GM21447 (cell line): Measurements from ENCODE around the gene PCDHB7.
"Not testable (repeated sequence)": the region's sequence is repeated elsewhere in the genome, so short reads cannot be mapped to it uniquely, and the experiment has no call there.

Source experiments
- ATAC-seq: cut with Tn5 transposase; IDR thresholded peaks from one replicate; pipeline ENCODE4 v1.9.1; 2021; ENCODE audit not compliant: unreplicated experiment

PCDHB7 gene

GRCh38 chr5:141179876-141180275 is 7.4 kb downstream of the PCDHB7 start:
- not testable (repeated sequence) for ATAC-seq

- no peak for ATAC-seq
These were observed 7.9 kb downstream of the PCDHB7 start for GRCh38 chr5:141180313-141180712.

- ATAC-seq = no peak
These were observed 9.8 kb downstream of the PCDHB7 start, which contains the start of gene PCDHB16 for GRCh38 chr5:141182248-141182647. Gene PCDHB16, plus strand, starts transcription at chr5:141182387. Its CDS starts 173 bp downstream, at chr5:141182560.

GRCh38 chr5:141184117-141184855 is 11.8 kb downstream of the PCDHB7 start:
- not testable (repeated sequence) for ATAC-seq

GRCh38 chr5:141186897-141187512 is 14.6 kb downstream of the PCDHB7 start, which contains the start of gene PCDHB9:
Gene PCDHB9, plus strand, starts transcription at chr5:141187161. Its CDS starts 158 bp downstream, at chr5:141187319.
- no peak for ATAC-seq

- not testable (repeated sequence) for ATAC-seq
These were observed 16.2 kb downstream of the PCDHB7 start for GRCh38 chr5:141188682-141189081.

GRCh38 chr5:141189131-141189530 is 16.7 kb downstream of the PCDHB7 start:
- not testable (repeated sequence) for ATAC-seq

GRCh38 chr5:141192110-141192725 is 19.8 kb downstream of the PCDHB7 start, which contains the start of gene PCDHB10:
Gene PCDHB10, plus strand, starts transcription at chr5:141192353. Its CDS starts 200 bp downstream, at chr5:141192553.
- ATAC-seq = no peak

GRCh38 chr5:141194332-141194731 is 21.9 kb downstream of the PCDHB7 start:
- ATAC-seq = not testable (repeated sequence)

GRCh38 chr5:141196363-141196762 is 23.9 kb downstream of the PCDHB7 start:
- ATAC-seq = no peak

GRCh38 chr5:141199359-141200235 is 27.2 kb downstream of the PCDHB7 start, which contains the start of gene PCDHB11:
Gene PCDHB11, plus strand, starts transcription at chr5:141199627. Its CDS starts 148 bp downstream, at chr5:141199775.
- ATAC-seq = no peak

GRCh38 chr5:141201126-141201525 is 28.7 kb downstream of the PCDHB7 start:
- ATAC-seq = not testable (repeated sequence)

- ATAC-seq = not testable (repeated sequence)
These were observed 29.2 kb downstream of the PCDHB7 start for GRCh38 chr5:141201646-141202045.

GRCh38 chr5:141208478-141208877 is 36.0 kb downstream of the PCDHB7 start, which contains the start of gene PCDHB12:
Gene PCDHB12, plus strand, starts transcription at chr5:141208719. Its CDS starts 189 bp downstream, at chr5:141208908.
- no peak for ATAC-seq

GRCh38 chr5:141210281-141210680 is 37.8 kb downstream of the PCDHB7 start:
- not testable (repeated sequence) for ATAC-seq

- not testable (repeated sequence) for ATAC-seq
These were observed 38.4 kb downstream of the PCDHB7 start for GRCh38 chr5:141210849-141211248.

- not testable (repeated sequence) for ATAC-seq
These were observed 41.4 kb downstream of the PCDHB7 start, which contains the start of gene PCDHB13 for GRCh38 chr5:141213656-141214339. Gene PCDHB13, plus strand, starts transcription at chr5:141213919. Its CDS starts 205 bp downstream, at chr5:141214124.

GRCh38 chr5:141214583-141214982 is 42.1 kb downstream of the PCDHB7 start:
- ATAC-seq = not testable (repeated sequence)

- not testable (repeated sequence) for ATAC-seq
These were observed 43.1 kb downstream of the PCDHB7 start for GRCh38 chr5:141215504-141215903.

GRCh38 chr5:141216035-141216434 is 43.6 kb downstream of the PCDHB7 start:
- not testable (repeated sequence) for ATAC-seq
